Activated CD4-positive, alpha-beta T cell treated with anti-CD3 and anti-CD28 coated beads, Interleukin-2, amount 10 ng/mL, durations not matched to agents 24 days and 14 days (primary cell): Measurements from ENCODE around the gene RALA. TPM values are rescaled to one million over a fixed set of nuclear protein-coding genes. Genes with fewer than 3 reads are reported as not detected.
"Not testable (repeated sequence)": the region's sequence is repeated elsewhere in the genome, so short reads cannot be mapped to it uniquely, and the experiment has no call there.

Experiments
- DNase-seq: peaks from one replicate; pipeline ENCODE4 v3.0.0; 2022
- H3K27ac Mint-ChIP-seq: one replicate; pipeline ENCODE4 v1.8.0; 2022; ENCODE audit warnings: mild to moderate bottlenecking, mixed read lengths
- H3K27me3 Mint-ChIP-seq: one replicate; pipeline ENCODE4 v1.8.0; 2022; ENCODE audit warnings: mixed read lengths
- H3K36me3 Mint-ChIP-seq: one replicate; pipeline ENCODE4 v1.8.0; 2022; ENCODE audit warnings: low read depth, mild to moderate bottlenecking, mixed read lengths
- H3K4me1 Mint-ChIP-seq: one replicate; pipeline ENCODE4 v1.8.0; 2021; ENCODE audit warnings: mixed read lengths
- H3K4me3 Mint-ChIP-seq: one replicate; pipeline ENCODE4 v1.8.0; 2022; ENCODE audit warnings: mild to moderate bottlenecking, moderate library complexity, mixed read lengths
- H3K9me3 Mint-ChIP-seq: one replicate; pipeline ENCODE4 v1.8.0; 2021; ENCODE audit warnings: mixed read lengths
- intact Hi-C: fragments of 100-400 bp; cut with micrococcal nuclease; formaldehyde crosslinking; loops from one replicate; pipeline ENCODE4 v1.15.1; 2023
- total RNA-seq: library from RNA; stranded (reverse); gene quantifications from 2 replicates; pipeline ENCODE4 v1.2.3, GENCODE V29; 2022

RALA gene
- total RNA-seq, 1 donor from 2014 or later = 37.0 TPM

DNA sequence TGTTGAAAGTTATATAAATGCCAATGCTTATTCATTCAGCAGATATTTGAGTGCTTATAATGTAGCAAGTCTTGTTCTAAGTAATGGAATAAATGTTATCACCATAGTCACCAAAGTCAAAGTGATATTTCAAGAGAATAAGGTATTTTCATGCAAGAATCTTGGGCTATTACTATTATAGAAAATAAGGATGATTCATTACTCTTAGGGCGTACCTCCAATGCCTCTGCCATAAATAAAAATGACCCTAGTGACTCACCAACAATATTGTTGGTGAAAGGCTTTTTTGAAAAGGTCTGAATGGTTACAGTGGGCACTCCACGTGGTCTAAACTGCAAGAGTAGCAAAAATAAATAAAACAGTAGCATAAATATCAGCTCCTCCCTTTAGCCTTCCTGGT, 68.4 kb downstream of the RALA start:
- H3K36me3 Mint-ChIP-seq = peaks cover 46% of the 10 kb centered on the region
- H3K27me3 Mint-ChIP-seq = no peaks in the 10 kb centered on the region
- no peak overlapping the region for H3K27ac Mint-ChIP-seq
- H3K4me1 Mint-ChIP-seq = peaks cover 2% of the 10 kb centered on the region
- H3K9me3 Mint-ChIP-seq = peaks cover 6% of the 10 kb centered on the region
- no peak for DNase-seq
- H3K4me3 Mint-ChIP-seq = no peak overlapping the region
- intact Hi-C loops = loop anchor here (10.0 kb wide), 1 partner anchor 67 kb away; the partner anchor contains the start of gene RALA

DNA sequence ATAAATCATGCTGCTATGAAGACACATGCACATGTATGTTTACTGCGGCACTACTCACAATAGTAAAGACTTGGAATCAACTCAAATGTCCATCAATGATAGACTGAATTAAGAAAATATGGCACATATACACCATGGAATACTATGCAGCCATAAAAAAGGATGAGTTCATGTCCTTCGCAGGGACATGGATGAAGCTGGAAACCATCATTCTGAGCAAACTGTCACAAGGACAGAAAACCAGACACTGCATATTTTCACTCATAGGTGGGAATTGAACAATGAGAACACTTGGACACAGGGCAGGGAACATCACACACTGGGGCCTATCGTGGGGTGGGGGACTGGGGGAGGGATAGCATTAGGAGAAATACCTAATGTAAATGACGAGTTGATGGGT, 69.7 kb downstream of the RALA start:
- not testable (repeated sequence) for H3K27ac Mint-ChIP-seq, H3K9me3 Mint-ChIP-seq, H3K4me1 Mint-ChIP-seq, H3K4me3 Mint-ChIP-seq, DNase-seq, H3K27me3 Mint-ChIP-seq
- intact Hi-C loops = loop anchor here (10.0 kb wide), 1 partner anchor 68 kb away; the partner anchor contains the start of gene RALA
- H3K36me3 Mint-ChIP-seq = peaks cover 54% of the 10 kb centered on the region

DNA sequence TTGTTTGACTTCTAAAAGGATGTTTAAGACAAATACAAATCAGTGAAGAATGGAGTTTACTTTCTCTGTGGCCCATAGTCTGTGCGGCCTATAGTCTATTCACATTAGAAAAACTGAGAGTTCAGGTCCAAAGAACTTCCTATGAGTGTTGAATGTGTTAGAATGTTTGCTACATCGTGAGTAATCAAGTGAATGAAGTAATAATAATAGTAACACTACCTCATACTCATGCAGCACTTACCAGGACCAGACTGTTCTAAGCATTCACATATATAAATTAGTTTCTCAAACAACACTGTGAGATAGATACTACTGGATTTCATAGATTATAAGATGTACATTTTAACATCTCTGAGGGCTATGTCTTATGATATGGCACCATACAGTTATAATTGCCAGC, 70.4 kb downstream of the RALA start:
- peaks cover 6% of the 10 kb centered on the region for H3K9me3 Mint-ChIP-seq
- H3K4me3 Mint-ChIP-seq = no peak overlapping the region
- DNase-seq = no peak
- H3K27ac Mint-ChIP-seq = no peak overlapping the region
- intact Hi-C loops = loop anchor here (10.0 kb wide), 1 partner anchor 69 kb away; the partner anchor contains the start of gene RALA
- no peaks in the 10 kb centered on the region for H3K27me3 Mint-ChIP-seq
- peaks cover 50% of the 10 kb centered on the region for H3K36me3 Mint-ChIP-seq
- no peaks in the 10 kb centered on the region for H3K4me1 Mint-ChIP-seq

DNA sequence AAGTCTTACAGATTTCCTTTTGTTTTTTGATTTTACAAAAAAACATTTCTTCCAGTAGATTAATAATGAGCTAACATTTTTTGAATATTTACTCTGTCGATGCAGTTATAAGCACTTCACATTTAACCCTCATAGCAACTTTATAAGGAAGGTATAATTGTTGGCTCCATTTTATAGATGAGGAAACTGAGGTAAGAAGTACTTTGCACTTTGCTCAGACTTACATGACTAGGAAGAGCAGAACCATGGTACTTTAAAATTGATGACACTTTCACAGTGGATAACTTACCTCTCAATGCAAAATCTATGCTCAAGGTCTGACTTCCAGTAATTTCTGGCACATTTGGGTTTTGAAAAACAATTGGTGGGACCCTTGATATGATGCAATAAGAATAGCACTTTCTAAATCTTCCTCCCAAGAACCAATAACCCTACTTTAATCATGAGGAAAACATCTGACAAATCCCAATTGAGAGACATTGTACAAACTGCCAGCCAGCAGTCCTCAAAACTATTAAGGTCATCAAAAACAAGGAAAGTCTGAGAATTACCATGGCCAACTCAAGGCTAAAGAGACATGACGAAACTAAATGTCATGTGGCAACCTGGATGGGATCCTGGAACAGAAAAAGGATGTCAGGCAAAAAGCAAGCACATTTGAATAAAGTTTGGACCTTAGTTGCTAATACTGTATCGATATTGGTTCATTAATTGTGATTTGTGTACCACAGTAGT, 72.6 kb downstream of the RALA start:
- H3K27ac Mint-ChIP-seq = no peak overlapping the region
- H3K36me3 Mint-ChIP-seq = peaks cover 51% of the 10 kb centered on the region
- intact Hi-C loops = loop anchor here (10.0 kb wide), 1 partner anchor 71 kb away; the partner anchor contains the start of gene RALA
- H3K4me3 Mint-ChIP-seq = no peak overlapping the region
- no peak for DNase-seq
- peaks cover 6% of the 10 kb centered on the region for H3K9me3 Mint-ChIP-seq
- no peaks in the 10 kb centered on the region for H3K27me3 Mint-ChIP-seq
- no peaks in the 10 kb centered on the region for H3K4me1 Mint-ChIP-seq

DNA sequence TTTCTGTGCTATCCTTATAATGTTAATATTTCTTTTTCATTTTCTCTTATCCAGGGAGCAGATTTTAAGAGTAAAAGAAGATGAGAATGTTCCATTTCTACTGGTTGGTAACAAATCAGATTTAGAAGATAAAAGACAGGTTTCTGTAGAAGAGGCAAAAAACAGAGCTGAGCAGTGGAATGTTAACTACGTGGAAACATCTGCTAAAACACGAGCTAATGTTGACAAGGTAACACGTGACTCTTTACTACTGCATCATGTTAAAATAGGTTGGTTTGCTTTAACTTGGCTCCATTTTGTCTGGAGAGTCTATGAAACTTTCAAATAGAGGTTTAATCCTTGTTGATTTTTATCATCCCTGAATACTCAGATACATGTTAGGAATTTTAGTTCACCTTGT, 73.3 kb downstream of the RALA start:
- DNase-seq = no peak
- Mint-ChIP-seq H3K27ac (no peak overlapping the region), H3K4me1 (no peaks in the 10 kb centered on the region), H3K4me3 (no peak overlapping the region), H3K36me3 (peaks cover 48% of the 10 kb centered on the region), H3K9me3 (peaks cover 6% of the 10 kb centered on the region), H3K27me3 (no peaks in the 10 kb centered on the region)
- intact Hi-C loops = loop anchor here (10.0 kb wide), 1 partner anchor 72 kb away; the partner anchor contains the start of gene RALA

DNA sequence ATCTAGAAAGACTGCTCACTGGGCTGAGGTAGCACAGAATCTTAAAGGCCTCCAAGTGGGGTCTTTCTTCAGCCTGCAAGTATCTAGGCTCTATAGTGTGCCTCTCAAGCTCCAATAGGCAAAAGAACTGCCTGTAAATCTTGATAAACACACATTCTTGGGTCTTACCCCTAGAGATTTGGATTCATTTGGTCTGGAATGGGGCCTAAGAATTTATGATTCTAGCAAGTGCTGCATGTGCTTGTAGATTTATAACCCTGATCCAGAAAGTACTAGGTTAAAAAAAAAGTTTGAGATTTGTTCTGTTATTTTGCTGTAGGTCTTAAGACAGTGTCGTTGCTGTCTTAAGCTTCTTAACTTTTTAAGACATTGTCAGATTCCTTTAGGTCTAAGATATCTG, 74.1 kb downstream of the RALA start:
- no peak for DNase-seq
- Mint-ChIP-seq H3K9me3 (peaks cover 6% of the 10 kb centered on the region), H3K36me3 (peaks cover 41% of the 10 kb centered on the region), H3K4me3 (no peak overlapping the region), H3K27ac (peak overlapping the region; percentile 4), H3K4me1 (no peaks in the 10 kb centered on the region), H3K27me3 (no peaks in the 10 kb centered on the region)
- intact Hi-C loops = loop anchor here (10.0 kb wide), 1 partner anchor 73 kb away; the partner anchor contains the start of gene RALA

DNA sequence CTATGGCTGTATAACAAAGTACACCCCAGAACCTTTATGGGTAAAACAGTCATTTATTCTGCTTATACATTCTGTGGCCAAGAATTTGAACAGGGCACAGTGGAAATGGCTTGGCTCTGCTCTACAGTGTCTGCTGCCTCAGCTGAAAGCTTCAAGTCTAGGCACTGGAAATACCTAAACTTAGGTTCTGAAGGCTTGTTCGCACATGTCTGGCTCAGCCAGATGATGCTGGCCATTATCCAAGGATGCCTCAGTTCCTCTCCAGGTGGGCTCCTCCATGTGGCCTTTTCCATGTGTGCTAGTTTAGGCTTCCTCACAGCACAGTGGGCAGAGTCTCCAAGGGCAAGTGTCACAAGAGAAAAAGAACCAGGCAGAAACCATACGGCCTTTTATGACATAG, 76.8 kb downstream of the RALA start:
- intact Hi-C loops = no loop called here
- no peaks in the 10 kb centered on the region for H3K27me3 Mint-ChIP-seq
- peaks cover 2% of the 10 kb centered on the region for H3K4me1 Mint-ChIP-seq
- no peak for DNase-seq
- H3K27ac Mint-ChIP-seq = no peak overlapping the region
- H3K4me3 Mint-ChIP-seq = no peak overlapping the region
- H3K9me3 Mint-ChIP-seq = no peaks in the 10 kb centered on the region
- peaks cover 33% of the 10 kb centered on the region for H3K36me3 Mint-ChIP-seq

DNA sequence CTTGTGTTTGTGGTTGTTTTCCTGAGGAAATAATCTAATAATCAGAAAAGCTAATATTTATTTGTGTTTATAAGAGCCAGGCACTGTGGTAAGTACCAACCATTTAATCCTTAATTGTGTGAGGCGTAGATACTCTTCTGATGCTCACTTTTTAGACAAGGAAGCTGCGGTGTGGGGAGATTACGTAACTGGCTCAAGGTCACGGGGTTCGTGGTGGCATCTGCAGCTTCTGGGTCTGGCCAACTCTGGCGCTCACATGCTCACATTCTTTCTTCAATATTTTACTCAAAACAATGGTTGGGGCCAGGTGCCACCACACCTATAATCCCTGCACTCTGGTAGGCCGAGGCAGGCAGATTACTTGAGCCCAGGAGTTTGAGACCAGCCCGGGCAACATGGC, 77.6 kb downstream of the RALA start:
- Mint-ChIP-seq H3K4me3 (no peak overlapping the region), H3K36me3 (peaks cover 35% of the 10 kb centered on the region), H3K27ac (no peak overlapping the region), H3K27me3 (no peaks in the 10 kb centered on the region), H3K4me1 (peaks cover 2% of the 10 kb centered on the region), H3K9me3 (no peaks in the 10 kb centered on the region)
- DNase-seq = no peak
- intact Hi-C loops = no loop called here

DNA sequence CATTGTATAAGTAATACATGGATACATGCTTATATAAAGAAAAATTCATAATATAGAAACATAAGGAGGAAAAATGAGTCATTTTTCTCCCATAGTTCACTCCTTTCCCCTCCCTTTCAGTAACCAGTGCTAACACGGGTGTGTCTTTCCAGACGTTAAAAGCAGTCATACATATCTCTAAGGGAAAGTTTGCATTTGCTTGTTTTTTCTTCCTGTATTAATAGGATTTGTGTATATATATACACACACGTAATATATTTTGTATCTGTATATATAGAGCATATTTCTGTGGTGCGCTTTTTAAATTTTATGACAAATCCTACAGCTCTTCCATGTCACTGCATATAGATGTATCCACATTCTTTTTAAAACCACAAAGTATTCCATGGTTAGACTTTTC, 78.8 kb downstream of the RALA start:
- H3K27ac Mint-ChIP-seq = no peak overlapping the region
- DNase-seq = no peak
- H3K36me3 Mint-ChIP-seq = peaks cover 26% of the 10 kb centered on the region
- no peak overlapping the region for H3K4me3 Mint-ChIP-seq
- intact Hi-C loops = no loop called here
- no peaks in the 10 kb centered on the region for H3K9me3 Mint-ChIP-seq
- H3K4me1 Mint-ChIP-seq = peaks cover 2% of the 10 kb centered on the region
- no peaks in the 10 kb centered on the region for H3K27me3 Mint-ChIP-seq

DNA sequence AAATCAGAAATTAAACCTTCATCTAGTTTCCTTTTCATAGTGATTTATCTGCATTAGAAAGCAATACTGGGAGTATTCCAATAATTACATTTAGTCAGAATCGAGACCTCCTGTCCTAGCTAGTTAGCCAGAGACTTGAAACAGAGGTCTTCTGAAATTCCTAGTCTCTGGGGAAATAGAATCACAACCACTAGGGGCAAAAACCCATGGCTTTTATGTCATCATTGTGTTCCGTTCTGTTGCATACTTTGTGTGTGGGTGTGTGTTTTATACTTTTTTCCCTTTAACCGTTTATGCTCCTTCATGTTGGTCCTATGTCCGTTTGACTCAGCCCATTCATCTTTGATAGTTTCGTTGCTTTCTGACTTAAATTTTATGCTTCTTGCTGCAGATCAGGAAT, 79.8 kb downstream of the RALA start:
- H3K4me1 Mint-ChIP-seq = peaks cover 2% of the 10 kb centered on the region
- H3K27ac Mint-ChIP-seq = no peak overlapping the region
- peaks cover 17% of the 10 kb centered on the region for H3K36me3 Mint-ChIP-seq
- no peak overlapping the region for H3K4me3 Mint-ChIP-seq
- DNase-seq = no peak
- H3K27me3 Mint-ChIP-seq = no peaks in the 10 kb centered on the region
- H3K9me3 Mint-ChIP-seq = no peaks in the 10 kb centered on the region
- intact Hi-C loops = no loop called here

DNA sequence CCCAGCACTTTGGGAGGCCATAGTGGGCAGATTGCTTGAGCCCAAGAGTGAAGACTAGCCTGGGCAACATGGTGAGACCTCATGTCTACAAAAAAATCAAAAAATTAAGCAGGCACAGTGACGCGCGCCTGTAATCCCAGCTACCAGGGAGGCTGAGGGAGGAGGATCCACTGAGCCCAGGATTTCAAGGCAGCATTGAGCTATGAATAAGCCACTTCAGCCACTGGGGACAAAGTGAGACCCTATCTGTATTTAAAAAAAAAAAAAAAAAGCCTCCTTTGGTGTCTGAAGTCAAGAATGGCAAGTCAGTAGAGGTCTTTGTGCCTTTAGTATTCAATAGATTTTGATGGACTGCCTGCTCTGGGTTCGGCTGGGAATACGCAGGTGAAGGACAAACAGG, 85.7 kb downstream of the RALA start:
- no peak overlapping the region for H3K4me3 Mint-ChIP-seq
- peaks cover 4% of the 10 kb centered on the region for H3K36me3 Mint-ChIP-seq
- no peak overlapping the region for H3K27ac Mint-ChIP-seq
- intact Hi-C loops = no loop called here
- H3K27me3 Mint-ChIP-seq = no peaks in the 10 kb centered on the region
- no peaks in the 10 kb centered on the region for H3K4me1 Mint-ChIP-seq
- DNase-seq = no peak
- H3K9me3 Mint-ChIP-seq = peaks cover 10% of the 10 kb centered on the region

DNA sequence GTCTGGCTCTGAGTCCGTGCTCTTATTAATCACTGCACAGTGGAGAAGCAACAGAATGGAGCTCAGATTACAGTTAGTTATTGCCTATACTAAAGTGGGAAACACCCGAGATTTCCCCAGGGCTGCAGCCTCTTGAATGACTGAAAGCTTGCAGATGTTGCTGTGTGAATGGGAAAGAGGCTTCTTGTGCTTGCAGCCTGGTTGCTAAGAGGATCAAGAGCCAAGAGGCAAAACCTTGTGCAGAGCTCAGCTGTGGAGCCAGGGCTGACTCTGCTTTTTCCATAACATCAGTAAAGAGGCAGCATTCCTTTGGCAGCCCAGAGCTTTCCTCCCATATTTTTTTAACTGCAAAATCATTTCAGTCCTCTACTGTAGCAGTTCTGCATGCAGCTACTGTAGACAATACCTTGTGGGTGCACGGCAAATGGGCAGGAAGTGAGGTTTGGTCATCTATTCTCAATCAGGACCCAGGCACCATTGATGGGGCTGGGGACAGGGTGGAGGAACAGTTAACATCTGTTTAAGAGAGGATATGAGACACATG, 86.5 kb downstream of the RALA start:
- no peaks in the 10 kb centered on the region for H3K4me1 Mint-ChIP-seq
- H3K9me3 Mint-ChIP-seq = peaks cover 10% of the 10 kb centered on the region
- H3K27ac Mint-ChIP-seq = no peak overlapping the region
- intact Hi-C loops = no loop called here
- no peaks in the 10 kb centered on the region for H3K27me3 Mint-ChIP-seq
- no peak for DNase-seq
- no peak overlapping the region for H3K4me3 Mint-ChIP-seq
- peaks cover 4% of the 10 kb centered on the region for H3K36me3 Mint-ChIP-seq

DNA sequence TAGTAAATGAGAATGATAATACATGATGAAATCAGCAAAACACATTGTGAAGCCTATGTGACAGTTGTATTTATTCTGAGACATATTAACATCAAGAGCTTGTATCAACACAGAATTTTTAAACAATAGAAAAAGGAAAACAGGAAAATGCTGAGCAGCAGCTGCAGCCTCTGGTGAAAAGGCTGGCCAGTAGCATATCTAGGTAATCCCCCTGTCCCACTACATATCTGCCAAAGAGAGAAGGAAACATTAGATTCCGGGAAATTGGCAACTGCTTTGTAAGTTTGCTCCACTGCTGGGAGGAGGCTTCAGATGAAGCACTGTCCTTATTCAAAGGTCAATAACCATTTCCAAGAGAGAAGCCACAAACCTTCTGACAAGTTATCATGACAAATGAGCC, 89.4 kb downstream of the RALA start:
- Mint-ChIP-seq H3K4me3 (no peak overlapping the region), H3K36me3 (no peaks in the 10 kb centered on the region), H3K27me3 (no peaks in the 10 kb centered on the region), H3K9me3 (peaks cover 21% of the 10 kb centered on the region), H3K27ac (no peak overlapping the region), H3K4me1 (no peaks in the 10 kb centered on the region)
- intact Hi-C loops = no loop called here
- DNase-seq = no peak

DNA sequence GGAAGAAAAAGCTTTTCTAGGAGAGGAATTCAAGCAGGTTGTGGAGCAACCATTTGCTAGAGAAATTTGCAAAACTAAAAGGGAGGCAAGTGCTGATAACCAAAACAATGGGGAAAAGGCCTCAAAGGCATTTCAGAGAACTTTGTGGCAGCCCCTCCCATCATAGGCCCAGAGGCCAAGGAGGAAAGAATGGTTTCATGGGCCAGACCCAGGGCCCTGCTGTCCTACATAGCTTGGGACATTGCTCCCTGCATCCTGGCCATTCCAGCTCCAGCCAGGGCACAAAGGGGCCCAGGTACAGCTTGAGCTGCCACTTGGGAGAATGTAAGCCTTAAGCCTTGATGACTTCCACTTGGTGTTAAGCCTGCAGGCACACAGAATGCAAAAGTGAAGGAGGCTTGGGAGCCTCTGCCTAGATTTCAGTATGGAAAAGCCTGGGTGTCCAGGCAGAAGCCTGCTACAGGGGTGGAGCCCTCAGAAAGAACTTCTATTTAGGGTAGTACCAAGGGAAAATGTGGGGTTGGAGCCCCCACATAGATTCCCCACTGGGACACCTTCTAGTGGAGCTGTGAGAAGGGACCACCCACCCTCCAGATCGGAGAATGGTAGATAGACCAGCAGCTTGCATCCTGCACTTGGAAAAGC, 91.2 kb downstream of the RALA start:
- H3K27ac Mint-ChIP-seq = no peak overlapping the region
- no peak for DNase-seq
- no peak overlapping the region for H3K4me3 Mint-ChIP-seq
- peaks cover 21% of the 10 kb centered on the region for H3K9me3 Mint-ChIP-seq
- H3K27me3 Mint-ChIP-seq = no peaks in the 10 kb centered on the region
- no peaks in the 10 kb centered on the region for H3K36me3 Mint-ChIP-seq
- intact Hi-C loops = no loop called here
- H3K4me1 Mint-ChIP-seq = no peaks in the 10 kb centered on the region
